HG03342 (cell line): Measurements from ENCODE around the gene GRIA1.
"Not testable (repeated sequence)": the region's sequence is repeated elsewhere in the genome, so short reads cannot be mapped to it uniquely, and the experiment has no call there.

Experiments used
- ATAC-seq: cut with Tn5 transposase; IDR thresholded peaks from one replicate; pipeline ENCODE4 v1.9.1; 2021; ENCODE audit warnings: mild to moderate bottlenecking, moderate library complexity; ENCODE audit not compliant: unreplicated experiment

The GRIA1 gene

DNA sequence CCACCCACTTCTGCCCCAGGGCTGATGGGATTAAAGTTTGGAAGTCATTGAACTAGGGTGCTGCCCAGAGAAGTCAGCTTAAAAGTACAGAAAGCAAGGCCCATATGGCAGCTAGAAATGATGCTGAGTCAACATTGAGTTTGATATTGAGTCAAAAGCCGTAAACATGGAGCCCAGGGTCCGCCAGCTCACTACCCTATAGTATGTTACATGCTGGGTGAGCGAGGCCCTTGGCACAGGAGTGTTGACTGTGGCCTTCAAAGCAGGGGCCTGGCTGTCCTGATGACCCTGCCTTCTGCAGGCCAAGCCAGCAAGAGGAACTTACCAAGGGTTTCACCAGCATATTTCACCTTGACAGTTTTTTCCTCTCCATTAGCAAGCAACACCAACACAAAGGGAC, 222.5 kb downstream of the GRIA1 start:
- no peak for ATAC-seq

DNA sequence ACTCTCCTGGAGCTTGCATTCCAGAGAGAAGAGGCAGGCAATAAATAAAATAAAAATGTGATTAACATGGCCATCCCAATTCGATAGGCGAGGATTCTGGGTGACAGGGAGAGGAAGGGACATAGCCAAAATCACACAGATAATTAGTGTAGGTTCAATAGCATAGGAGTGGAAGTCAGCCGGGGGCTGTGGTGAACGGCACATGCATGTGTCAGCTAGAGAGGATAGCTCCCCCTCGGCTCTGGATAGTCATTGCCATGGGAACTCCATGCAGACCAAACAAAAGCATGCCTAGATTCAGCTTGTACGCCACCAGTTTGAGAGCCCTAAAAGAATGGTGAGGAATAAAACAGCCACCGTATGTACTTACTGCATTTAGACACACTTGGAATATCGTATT, 223.5 kb downstream of the GRIA1 start:
- ATAC-seq, result no peak

DNA sequence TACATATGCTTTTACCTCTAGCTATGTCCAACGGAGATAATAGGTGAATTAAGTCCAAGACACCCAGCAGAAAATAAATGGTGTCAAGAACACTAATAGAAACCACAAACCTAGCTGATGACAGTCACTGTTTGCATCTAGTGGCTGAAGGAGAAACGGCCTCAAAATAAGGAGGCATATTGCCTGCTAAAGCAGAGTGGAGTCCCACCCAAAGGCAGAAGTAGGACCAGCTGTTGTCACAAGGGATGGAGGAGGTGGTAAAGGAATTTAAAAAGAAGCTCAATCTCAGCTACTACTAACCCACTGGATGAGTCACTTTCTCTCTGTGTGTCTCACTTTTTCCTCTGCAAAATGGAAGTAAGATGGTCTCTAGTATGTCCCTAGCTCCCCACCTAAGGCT, 224.3 kb downstream of the GRIA1 start:
- ATAC-seq, result no peak

DNA sequence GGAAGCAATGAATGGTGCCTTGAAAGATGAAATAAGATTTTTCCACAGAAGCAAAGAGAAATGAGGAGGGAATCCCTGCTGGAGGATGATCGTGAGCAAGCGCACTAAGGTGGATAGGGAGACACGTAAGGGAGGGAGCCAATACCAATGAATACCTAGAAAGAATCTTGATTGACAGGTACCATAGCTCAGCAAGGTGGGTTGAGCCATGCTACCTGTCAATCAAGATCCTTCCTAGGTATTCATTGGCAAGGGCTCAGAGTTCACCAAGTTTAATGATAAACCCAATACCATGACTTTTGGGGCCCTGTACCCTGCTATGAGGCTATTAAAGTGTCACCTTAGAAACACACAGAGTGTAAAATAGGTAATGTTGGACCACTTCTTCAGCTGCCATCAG, 226.8 kb downstream of the GRIA1 start:
- no peak for ATAC-seq

DNA sequence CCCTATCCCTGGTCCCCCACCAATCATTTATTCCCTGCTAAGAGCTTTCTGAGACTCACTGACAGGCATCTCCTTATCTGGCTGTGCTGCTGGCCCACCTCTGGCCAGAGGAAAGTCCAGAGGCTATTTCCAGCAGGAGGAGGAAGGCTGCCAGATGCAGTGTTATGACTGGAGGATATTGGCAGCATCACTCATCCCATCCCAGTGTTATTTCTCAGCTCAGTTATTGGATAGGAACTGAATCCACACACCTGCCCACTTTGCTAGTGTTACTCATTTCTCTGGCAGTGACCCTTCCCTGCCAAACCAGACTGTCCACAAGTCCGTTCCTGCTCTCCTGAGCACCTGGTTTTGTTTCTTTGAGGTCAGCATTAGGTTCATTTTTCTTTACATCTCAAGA, 228.2 kb downstream of the GRIA1 start:
- no peak for ATAC-seq

DNA sequence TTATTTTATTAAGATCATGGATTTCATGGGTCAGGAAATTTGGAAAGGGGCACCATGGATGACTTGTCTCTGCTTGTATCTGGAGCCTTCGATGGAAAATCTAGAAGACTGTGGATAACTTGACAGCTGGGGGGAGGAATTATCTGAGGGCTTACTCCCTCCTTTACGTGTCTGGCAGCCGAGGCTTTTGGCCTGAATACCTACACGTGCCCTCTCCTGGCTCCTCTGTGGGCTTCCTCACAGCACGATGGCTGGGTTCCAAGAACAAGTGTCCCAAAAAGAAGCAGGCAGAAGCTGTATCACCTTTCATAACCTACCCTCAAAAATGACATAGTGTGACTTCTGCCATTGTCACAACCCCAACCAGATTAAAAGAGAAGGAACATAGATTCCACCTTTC, 228.9 kb downstream of the GRIA1 start:
- ATAC-seq, result no peak

DNA sequence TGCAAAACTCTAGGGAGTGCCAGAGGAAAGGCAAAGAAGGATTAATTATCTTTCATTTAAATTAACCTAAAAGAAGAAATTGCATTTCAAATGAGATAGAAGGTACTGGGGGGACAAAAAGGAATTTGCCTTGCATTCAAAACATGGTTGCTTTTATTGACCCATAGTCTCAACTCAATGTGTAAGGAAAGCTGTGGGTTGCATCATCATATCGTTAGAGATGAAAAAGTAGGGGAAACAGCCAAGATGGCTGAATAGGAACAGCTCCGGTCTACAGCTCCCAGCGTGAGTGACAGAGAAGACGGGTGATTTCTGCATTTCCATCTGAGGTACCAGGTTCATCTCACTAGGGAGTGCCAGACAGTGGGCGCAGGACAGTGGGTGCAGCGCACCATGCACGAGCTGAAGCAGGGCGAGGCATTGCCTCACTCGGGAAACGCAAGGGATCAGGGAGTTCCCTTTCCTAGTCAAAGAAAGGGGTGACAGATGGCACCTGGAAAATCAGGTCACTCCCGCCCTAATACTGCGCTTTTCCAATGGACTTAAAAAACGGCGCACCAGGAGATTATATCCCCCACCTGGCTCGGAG, 232.6 kb downstream of the GRIA1 start:
- not testable (repeated sequence) for ATAC-seq

DNA sequence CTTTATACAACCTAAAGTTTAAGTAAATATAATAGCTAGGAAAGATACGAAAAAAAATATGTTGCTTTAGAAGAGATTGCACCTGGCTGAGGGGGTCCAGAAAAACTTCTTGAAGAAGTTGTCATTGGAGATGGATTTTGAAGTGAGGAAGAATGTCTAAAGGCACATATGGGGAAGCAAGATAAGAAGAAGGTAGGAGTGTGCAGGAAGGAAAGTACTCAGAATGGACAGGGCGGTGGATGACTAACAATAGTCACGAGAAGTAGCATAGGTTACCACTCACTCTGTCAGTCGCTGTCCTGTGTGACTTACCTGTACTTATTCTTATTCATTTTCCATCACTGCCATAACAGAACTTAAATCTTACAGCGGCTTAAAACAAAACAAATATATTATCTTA, 251.6 kb downstream of the GRIA1 start:
- ATAC-seq, result no peak

DNA sequence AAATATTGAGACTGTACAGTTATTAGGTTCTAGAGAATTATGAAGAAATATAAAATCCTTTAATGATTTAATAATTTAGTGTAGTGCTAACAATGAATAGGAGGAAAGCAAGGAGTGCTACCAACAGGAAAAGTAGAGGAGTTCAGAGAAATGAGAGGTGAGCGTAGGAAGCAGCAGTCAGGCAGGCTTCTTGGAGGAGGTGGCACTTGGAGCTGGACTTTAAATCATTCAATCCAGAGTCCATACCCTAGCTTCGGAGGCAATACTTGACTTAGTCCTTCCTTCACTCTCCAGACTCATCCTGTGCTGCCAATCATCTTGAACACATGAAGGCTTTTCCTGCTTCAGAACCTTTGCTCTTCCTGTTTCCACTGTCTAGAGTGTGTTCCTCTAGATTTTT, 254.3 kb downstream of the GRIA1 start:
- ATAC-seq, result no peak

DNA sequence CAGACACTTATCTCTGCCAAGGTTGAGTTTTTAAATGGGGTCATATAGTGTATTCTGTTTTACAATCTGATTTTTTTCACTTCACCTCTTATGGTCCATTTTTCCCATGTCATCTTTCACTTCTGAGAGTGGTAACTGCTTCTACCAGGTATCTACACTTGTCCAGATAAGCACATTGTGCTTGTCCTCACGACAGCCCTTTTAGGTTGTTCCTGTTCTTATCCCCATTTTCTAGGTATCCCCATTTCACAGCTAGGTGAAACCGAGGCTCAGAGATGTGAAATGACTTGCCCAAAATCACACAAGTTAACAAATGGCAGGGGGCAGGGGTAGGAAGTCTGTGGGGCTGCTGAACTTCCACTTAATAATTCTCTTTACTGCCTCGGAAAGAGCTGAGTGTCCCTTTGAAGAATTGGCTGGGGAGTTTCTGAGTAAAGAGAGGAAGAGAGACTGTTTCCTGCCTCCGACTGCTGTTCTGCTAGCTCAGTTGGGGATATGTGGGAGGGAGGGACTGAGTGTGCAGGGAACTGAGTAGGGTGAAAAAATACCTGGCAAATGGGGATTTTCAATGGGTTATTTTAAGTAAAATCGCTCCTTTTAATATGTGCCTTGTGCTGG, 255.4 kb downstream of the GRIA1 start:
- ATAC-seq, result no peak

DNA sequence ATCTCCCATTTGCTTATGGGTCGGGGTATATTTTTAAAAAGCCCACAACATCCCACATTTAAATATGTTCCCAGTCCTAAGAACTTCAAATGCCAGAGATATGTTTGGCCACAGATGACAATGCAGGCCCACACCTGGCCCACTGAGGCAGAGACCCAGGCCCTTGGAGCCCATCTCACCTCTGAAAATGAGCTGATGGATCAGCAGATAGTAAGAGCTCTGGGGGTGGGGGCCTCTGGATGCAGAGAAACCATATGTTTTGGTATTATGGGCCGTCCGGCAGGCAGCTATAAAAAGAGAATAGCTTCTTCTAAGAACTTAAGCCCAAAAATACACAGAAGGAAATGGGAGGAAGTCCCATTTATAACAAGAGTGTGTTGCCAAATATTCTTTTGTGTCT, 256.0 kb downstream of the GRIA1 start:
- ATAC-seq, result no peak

DNA sequence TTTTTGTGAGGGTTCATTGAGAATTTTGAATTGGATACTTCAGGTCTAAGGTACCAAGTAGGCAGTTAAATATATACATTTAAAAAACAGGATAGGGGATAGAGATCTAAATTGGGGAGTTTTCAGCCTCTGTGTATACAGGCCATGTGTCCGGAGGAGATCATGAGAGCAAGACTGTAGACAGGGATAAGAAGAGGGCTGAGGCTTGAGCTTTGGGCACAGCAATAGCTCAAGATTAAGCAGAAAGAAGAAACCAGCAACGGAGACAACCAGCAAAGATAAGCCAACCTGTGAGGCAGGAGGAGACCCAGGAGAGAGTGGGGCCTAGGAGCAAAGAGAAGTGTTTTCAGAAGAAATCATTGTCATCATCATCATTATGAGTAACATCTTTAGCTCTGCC, 258.4 kb downstream of the GRIA1 start:
- no peak for ATAC-seq

DNA sequence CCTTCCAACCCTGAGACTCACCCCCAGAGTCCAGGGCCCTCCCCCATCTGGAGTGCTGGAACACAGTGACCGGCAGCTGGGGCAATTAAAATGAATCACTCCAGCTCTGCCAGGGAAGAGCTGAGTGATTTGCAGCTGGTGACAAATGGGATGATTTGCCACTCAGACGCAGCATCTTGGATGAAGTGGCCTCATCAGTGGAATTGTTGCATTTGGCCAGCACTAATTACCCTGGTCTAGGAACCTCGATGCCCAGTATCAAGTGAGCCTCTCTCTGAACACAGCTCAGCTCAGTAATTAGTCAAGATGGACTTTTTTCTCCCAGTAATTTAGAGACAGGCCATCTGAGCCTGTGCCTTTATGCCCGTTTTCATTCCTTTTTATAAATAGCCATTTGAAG, 259.5 kb downstream of the GRIA1 start:
- no peak for ATAC-seq

DNA sequence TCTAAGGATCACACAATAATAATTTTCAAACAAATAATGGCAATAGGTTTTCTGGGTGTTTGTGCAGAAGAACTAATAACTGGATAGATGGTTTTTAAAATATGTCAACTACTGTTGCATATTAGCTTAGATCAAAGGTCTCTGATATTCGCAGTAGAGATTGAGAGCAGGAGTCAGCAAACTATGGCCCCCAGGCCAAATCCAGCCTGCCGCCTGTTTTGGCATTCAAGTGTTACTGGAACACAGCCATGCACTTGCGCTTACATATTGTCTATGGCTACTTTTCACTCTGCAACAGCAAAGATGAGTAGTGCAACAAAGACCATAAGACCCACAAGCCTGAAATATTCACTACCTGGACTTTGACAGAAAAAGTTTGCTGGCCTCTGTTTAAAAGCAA, 260.8 kb downstream of the GRIA1 start:
- no peak for ATAC-seq

DNA sequence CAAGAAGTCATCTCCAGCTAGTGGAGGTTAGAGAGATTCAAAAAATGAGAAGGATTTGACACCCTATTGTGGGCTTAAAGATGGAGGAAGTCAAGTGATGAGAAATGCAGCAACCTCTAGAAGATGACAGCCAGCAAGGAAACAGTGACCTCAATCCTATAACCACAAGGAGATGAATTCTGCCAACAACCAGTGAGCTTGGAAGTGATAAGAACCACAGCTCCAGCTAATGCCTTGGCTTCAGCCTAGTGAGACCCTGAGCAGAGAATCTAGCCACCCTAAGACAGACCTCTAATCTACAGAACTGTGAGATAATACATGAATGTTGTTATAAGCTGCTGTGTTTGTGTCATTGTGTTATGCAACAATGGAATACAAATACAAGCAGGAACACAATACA, 262.4 kb downstream of the GRIA1 start:
- ATAC-seq, result no peak

DNA sequence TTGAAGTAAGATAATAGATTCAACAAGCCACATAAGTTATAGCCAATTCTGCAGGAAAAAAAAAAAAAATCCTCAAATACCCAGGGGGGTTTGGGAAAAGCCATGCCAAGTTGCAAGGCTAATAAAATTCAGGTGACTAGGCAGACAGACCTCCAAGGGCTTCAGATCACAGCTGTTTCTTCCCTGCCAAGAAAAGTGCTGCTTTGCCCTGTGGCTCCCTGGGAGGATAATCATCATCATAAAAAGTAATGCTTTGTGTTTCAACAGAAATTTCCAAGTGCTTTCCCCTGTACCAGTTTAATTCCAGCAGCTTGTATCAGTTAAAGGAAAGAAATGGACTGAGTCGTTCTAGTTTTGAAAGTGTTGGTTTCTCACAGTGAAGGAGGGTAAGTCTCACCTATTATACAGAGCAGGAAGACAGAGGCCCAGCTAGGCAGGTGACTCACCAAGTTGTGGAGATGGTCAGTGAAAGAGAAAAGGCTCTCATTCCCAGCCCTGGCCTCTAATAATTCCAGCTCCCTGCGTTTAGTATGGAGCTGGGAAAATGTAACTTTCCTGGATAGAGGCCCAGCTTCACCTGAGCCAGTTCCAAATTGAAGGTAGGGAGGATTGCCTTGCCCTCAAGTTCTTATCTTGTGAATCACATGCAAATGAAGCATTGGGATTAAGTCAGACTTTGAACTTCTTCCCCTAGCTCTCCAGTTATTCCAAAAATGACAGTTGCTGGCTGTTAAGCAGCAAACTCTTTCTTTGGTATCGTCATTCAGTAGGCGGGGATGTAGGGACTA, 263.4 kb downstream of the GRIA1 start:
- no peak for ATAC-seq

DNA sequence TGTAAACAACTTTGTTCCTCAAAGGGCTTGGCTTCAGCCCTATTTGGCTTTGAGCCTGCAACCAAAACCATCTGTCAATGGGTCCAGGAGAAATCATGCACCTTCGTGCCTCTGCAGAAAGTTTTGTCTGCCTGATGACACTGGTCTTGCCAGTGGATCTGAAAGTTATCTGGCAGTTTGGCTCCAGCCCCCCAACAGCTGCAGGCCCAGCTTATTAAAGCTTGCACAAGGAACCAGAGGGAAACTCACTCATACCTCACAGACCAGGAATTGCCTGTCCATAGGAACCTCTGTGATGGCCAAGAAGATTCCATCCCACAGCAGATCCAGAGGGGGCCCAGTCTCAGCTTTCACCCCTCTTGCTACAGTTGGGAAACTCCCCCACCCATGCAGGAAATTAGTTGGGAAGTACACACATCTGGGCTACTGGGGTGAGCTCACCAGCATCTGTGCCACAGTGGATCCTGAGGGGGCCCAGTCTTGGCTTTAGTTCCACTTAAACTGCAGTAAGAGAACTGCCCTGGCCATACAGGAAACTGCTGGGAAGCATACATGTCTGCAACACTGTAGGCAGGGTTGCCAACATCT, 265.5 kb downstream of the GRIA1 start:
- ATAC-seq, result no peak

DNA sequence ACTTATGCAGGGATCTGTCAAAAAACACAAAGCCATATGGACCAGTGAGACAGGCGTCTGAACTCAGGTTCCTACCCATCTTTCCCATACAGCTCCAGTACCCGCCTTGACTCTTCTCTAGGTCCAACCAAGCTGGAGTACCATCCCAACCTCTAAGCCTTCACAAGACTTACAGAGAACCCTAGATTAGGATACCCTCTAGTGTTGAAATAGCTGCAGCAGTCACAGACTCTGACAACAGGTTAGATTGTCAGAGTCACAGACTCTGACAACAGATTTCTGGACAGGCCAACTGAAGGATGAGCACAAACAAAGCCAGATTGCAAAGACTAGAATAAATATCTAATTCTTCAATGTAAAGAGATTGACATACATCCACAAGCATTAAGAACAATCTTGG, 266.1 kb downstream of the GRIA1 start:
- no peak for ATAC-seq

DNA sequence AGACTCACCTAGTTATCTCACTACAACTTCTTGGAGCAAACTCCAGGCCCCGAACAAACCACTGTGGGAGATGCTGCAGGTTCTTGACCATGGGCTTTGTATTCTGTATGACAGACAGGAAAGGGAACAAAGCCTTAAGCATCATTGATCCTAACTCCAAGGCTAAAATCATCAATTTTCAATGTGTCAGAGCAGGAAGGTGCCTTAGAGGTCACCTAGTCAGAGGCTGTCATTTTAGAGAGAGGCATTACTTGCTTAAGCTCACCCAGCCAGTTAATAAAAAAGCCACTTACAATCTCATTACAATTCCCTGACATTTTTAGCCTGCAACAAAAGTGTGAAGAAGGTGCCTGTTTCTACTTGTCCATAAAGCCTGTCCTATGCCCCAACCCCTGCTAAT, 275.5 kb downstream of the GRIA1 start:
- ATAC-seq, result no peak

DNA sequence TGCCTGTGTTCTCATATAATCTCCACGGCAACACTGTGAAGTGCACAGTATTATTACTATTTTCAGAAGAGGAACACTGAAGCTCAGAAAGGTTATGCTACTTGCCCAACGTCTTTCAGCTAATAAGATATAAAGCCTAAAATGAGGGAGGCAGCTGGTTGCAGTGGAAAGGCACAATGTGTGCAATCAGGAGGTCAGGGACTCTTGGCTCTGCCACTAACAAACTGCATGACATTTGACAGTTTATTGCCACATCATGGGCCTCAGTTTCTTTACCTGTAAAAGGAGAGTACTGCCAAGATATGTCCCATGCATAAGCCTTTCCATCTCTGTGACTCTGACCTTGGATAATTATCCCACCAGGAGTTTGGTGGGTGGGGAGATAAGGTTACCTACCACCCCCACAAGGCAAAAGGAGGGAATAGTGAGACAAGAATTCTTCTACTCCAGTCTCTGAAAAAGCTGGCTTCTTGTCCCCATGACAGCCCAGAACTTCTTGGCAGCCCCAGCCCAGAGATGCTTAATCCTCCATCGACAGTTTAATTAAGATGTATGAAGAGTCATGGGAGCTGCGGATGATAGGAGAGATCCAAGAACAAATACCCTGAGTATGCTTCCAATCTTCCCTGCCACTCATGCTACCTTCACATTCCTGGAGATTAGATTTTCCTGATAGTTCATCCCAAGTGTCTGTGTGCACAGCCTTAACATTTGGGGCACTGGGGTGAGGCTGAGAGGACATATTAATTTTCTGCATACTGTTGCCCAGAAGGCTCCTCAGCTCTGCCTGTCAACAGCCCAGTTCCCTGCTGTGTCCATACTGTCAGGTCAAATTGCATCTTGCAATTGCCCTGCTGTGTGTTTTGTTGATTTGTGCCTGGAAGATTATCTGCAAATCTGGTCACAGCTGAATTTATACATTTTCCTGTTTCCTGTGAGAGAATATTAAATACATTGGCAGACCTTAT, 277.0 kb downstream of the GRIA1 start:
- ATAC-seq, result no peak

DNA sequence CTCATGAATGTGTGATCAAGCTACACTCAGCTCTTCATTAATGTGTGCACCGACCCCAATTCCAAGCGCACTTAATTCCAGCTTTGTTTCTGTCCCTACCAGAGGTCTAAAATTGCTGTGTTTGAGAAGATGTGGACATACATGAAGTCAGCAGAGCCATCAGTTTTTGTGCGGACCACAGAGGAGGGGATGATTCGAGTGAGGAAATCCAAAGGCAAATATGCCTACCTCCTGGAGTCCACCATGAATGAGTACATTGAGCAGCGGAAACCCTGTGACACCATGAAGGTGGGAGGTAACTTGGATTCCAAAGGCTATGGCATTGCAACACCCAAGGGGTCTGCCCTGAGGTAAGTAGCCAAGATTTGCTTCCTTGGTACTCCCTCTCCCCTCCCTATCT, 279.6 kb downstream of the GRIA1 start:
- ATAC-seq, result no peak
